Liver (tissue), 9 donors: ENCODE measurements around the gene KLF16. TPM values are rescaled to one million over a fixed set of nuclear protein-coding genes. Genes with fewer than 3 reads are reported as not detected.

Source experiments
- DNase-seq: peaks from one replicate; pipeline ENCODE4 v3.0.0-alpha.2; 2017; ENCODE audit warnings: low spot score
- H3K27ac ChIP-seq, 2 donors: one replicate each; pipeline ENCODE4 v1.7.0; 2013; ENCODE audit warnings: inconsistent platforms in 2 of 2, low read length in 2 of 2, control low read depth in 1 of 2, low read depth in 1 of 2, mild to moderate bottlenecking in 1 of 2
- H3K27me3 ChIP-seq, 4 donors: one replicate each; pipeline versions ENCODE4 v1.6.1 to v1.7.0; 2013; ENCODE audit warnings: low read length in 3 of 4, inconsistent platforms in 1 of 4, mild to moderate bottlenecking in 1 of 4, moderate library complexity in 1 of 4; ENCODE audit not compliant: control insufficient read depth in 4 of 4, insufficient read depth in 4 of 4
- H3K36me3 ChIP-seq, 4 donors: one replicate each; pipeline versions ENCODE4 v1.6.1 to v1.7.0; 2013; ENCODE audit warnings: low read length in 3 of 4, mild to moderate bottlenecking in 3 of 4, low read depth in 1 of 4, moderate library complexity in 1 of 4; ENCODE audit not compliant: control insufficient read depth in 4 of 4, insufficient read depth in 3 of 4
- H3K4me1 ChIP-seq, 4 donors: one replicate each; pipeline versions ENCODE4 v1.6.1 to v1.7.0; 2013; ENCODE audit warnings: low read length in 3 of 4, mild to moderate bottlenecking in 3 of 4, moderate library complexity in 1 of 4; ENCODE audit not compliant: control insufficient read depth in 4 of 4, insufficient read depth in 4 of 4
- H3K4me3 ChIP-seq, 3 donors: one replicate each; pipeline versions ENCODE4 v1.6.1 to v1.7.0; 2013; ENCODE audit warnings: low read length in 3 of 3, control low read depth in 1 of 3, low read depth in 1 of 3, mild to moderate bottlenecking in 1 of 3
- H3K9ac ChIP-seq, 2 donors: one replicate each; pipeline ENCODE4 v1.7.0; 2013; ENCODE audit warnings: low read length in 2 of 2, mild to moderate bottlenecking in 2 of 2, moderate library complexity in 2 of 2, control low read depth in 1 of 2, low read depth in 1 of 2
- H3K9me3 ChIP-seq, 4 donors: one replicate each; pipeline versions ENCODE4 v1.6.1 to v1.7.0; 2013; ENCODE audit warnings: low read length in 3 of 4; ENCODE audit not compliant: control insufficient read depth in 4 of 4
- EGR1 ChIP-seq, 2 donors: IDR thresholded peaks; 2 replicates each; pipeline ENCODE4 v1.6.1; 2016 to 2018; ENCODE audit warnings: antibody characterized with exemption in 2 of 2, low read depth in 2 of 2
- FOXA1 ChIP-seq: IDR thresholded peaks from 2 replicates; pipeline ENCODE4 v1.6.1; 2016; ENCODE audit warnings: antibody characterized with exemption
- FOXA2 ChIP-seq: IDR thresholded peaks from 2 replicates; pipeline ENCODE4 v1.6.1; 2016; ENCODE audit warnings: antibody characterized with exemption
- GABPA ChIP-seq, 2 donors: IDR thresholded peaks in 1 of 2; conservative IDR thresholded peaks in 1 of 2; 2 replicates each; pipeline ENCODE4 v1.6.1; 2016; ENCODE audit warnings: antibody characterized with exemption in 2 of 2, mild to moderate bottlenecking in 1 of 2, moderate library complexity in 1 of 2
- HNF4G ChIP-seq: IDR thresholded peaks from 2 replicates; pipeline ENCODE4 v1.6.1; 2016; ENCODE audit warnings: antibody characterized with exemption
- JUND ChIP-seq, 2 donors: IDR thresholded peaks; 2 replicates each; pipeline ENCODE4 v1.6.1; 2016; ENCODE audit warnings: antibody characterized with exemption in 2 of 2
- RAD21 ChIP-seq, 2 donors: IDR thresholded peaks; 2 replicates each; pipeline ENCODE4 v1.6.1; 2016; ENCODE audit warnings: antibody characterized with exemption in 2 of 2, mild to moderate bottlenecking in 2 of 2
- RXRA ChIP-seq, 2 donors: IDR thresholded peaks; 2 replicates each; pipeline ENCODE4 v1.6.1; 2017 to 2018; ENCODE audit warnings: antibody characterized with exemption in 2 of 2, mild to moderate bottlenecking in 1 of 2
- SP1 ChIP-seq: IDR thresholded peaks from 2 replicates; pipeline ENCODE4 v1.6.1; 2018; ENCODE audit warnings: antibody characterized with exemption, mild to moderate bottlenecking
- TAF1 ChIP-seq: conservative IDR thresholded peaks from 2 replicates; pipeline ENCODE4 v1.6.1; 2016; ENCODE audit warnings: antibody characterized with exemption, mild to moderate bottlenecking
- YY1 ChIP-seq: IDR thresholded peaks from 2 replicates; pipeline ENCODE4 v1.6.1; 2016; ENCODE audit warnings: antibody characterized with exemption, mild to moderate bottlenecking
- WGBS: extraction: QIAGEN DNeasy Blood & Tissue Kit; methylation state at CpG from one replicate; pipeline ENCODE4 v1.1.7; 2013; 5-methylcytosine and 5-hydroxymethylcytosine counted together
- polyA plus RNA-seq, 2 donors: library from polyadenylated mRNA; stranded (reverse) in 1 of 2; unstranded in 1 of 2; fragments of 200-250 nt in 1 of 2; fragments of >200 nt in 1 of 2; fragmentation: Nextera tagmentation in 1 of 2; extraction: Ambion mirVana in 1 of 2; gene quantifications; one replicate each; pipeline versions ENCODE4 v1.2.1 to v1.2.3, GENCODE V29; 2013 to 2015
- total RNA-seq, 2 donors: library from RNA; depleted of rRNA; stranded (reverse); fragments of >200 nt; gene quantifications; one replicate each; pipeline ENCODE4 v1.2.3, GENCODE V29; 2014
- TF ChIP-seq, protein P1 (sequence below): IDR thresholded peaks from 2 replicates; pipeline ENCODE4 v1.6.1; 2016; ENCODE audit warnings: antibody characterized with exemption
- TF ChIP-seq, protein P2 (sequence below): IDR thresholded peaks from 2 replicates; pipeline ENCODE4 v1.6.1; 2016; ENCODE audit warnings: antibody characterized with exemption
- TF ChIP-seq, protein P3 (sequence below): IDR thresholded peaks from 2 replicates; pipeline ENCODE4 v1.6.1; 2016; ENCODE audit warnings: antibody characterized with exemption, mild to moderate bottlenecking
- TF ChIP-seq, protein P4 (sequence below): IDR thresholded peaks from 2 replicates; pipeline ENCODE4 v1.6.1; 2016; ENCODE audit warnings: antibody characterized with exemption
- donor health status: healthy.
- donor health status: healthy.
- donor health status: healthy.
- donor health status: healthy.
- donor health status: healthy.

Gene KLF16
- total and polyA plus RNA-seq, 4 donors, result 1.2 to 14.8 (median 6.0) TPM

DNA sequence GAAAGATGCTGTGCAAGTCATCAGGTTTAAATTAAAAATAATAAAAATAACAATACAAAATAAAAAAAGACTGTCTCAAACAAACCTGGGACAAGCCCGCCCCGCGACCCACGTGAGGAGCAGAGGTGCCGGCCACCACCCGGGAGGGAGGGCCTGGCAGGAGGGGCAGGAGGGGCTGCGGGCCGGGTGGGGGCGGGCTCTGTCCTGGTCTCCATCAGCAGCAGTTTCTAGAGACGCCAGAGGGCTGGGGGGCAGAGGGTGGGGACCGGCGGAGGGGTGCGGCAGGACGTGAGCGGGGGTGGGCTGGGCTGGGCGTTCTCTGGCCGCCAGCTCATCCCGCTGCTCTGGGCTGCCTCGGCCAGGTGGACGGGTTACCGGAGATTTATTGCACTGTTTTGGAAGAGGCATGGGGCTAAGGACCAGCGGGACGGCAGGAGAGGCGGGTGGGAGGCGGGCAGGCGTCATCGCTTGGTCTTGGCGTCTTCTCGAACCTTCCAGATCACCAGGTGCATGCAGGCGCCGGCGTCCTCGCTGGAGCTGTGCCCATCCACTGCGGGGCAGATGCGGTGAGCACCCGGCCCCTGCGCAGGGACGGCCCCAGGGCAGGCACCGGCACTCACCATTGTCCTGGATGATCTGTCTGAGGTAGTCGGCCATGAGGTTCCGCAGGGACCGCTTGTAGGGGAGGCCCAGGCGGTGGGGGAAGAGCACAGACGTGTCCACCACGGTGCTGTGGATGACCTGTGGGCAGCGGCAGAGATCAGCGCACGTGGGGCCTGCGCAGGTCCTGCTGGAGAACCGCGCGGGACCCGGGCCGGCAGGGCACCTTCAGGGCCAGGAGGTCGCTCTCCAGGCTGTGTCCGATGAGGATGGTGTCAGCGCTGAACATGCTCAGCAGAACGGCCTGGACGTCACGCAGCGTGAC, 47.5 kb downstream of the KLF16 start:
- H3K4me3 ChIP-seq, result no peak overlapping the region
- TF ChIP-seq RXRA (IDR thresholded peaks at IDR 0.05), result no peak
- no peak for TF ChIP-seq YY1
- TF ChIP-seq, protein P1, sequence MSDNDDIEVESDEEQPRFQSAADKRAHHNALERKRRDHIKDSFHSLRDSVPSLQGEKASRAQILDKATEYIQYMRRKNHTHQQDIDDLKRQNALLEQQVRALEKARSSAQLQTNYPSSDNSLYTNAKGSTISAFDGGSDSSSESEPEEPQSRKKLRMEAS, result no peak
- TF ChIP-seq, protein P2, sequence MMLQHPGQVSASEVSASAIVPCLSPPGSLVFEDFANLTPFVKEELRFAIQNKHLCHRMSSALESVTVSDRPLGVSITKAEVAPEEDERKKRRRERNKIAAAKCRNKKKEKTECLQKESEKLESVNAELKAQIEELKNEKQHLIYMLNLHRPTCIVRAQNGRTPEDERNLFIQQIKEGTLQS, result no peak
- no peak for TF ChIP-seq EGR1 (IDR thresholded peaks at IDR 0.05; ENCODE audit: low read depth in 2 of 2)
- TF ChIP-seq FOXA1, result no peak
- TF ChIP-seq FOXA2, result no peak
- TF ChIP-seq, protein P3, sequence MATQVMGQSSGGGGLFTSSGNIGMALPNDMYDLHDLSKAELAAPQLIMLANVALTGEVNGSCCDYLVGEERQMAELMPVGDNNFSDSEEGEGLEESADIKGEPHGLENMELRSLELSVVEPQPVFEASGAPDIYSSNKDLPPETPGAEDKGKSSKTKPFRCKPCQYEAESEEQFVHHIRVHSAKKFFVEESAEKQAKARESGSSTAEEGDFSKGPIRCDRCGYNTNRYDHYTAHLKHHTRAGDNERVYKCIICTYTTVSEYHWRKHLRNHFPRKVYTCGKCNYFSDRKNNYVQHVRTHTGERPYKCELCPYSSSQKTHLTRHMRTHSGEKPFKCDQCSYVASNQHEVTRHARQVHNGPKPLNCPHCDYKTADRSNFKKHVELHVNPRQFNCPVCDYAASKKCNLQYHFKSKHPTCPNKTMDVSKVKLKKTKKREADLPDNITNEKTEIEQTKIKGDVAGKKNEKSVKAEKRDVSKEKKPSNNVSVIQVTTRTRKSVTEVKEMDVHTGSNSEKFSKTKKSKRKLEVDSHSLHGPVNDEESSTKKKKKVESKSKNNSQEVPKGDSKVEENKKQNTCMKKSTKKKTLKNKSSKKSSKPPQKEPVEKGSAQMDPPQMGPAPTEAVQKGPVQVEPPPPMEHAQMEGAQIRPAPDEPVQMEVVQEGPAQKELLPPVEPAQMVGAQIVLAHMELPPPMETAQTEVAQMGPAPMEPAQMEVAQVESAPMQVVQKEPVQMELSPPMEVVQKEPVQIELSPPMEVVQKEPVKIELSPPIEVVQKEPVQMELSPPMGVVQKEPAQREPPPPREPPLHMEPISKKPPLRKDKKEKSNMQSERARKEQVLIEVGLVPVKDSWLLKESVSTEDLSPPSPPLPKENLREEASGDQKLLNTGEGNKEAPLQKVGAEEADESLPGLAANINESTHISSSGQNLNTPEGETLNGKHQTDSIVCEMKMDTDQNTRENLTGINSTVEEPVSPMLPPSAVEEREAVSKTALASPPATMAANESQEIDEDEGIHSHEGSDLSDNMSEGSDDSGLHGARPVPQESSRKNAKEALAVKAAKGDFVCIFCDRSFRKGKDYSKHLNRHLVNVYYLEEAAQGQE, result no peak
- TF ChIP-seq SP1, result no peak
- TF ChIP-seq JUND (IDR thresholded peaks at IDR 0.05), result no peak
- no peaks in the 10 kb centered on the region for H3K9me3 ChIP-seq
- H3K36me3 ChIP-seq, result peaks cover 18 to 51% (median 34%) of the 10 kb centered on the region in 4 donors
- H3K27ac ChIP-seq, result no peak overlapping the region
- WGBS, result 95% methylated on average over 61 of the region's 61 CpGs
- no peaks in the 10 kb centered on the region for H3K27me3 ChIP-seq
- no peak for DNase-seq
- H3K4me1 ChIP-seq, result peaks cover 4 to 22% (median 8%) of the 10 kb centered on the region in 4 donors
- H3K9ac ChIP-seq, result no peak overlapping the region

DNA sequence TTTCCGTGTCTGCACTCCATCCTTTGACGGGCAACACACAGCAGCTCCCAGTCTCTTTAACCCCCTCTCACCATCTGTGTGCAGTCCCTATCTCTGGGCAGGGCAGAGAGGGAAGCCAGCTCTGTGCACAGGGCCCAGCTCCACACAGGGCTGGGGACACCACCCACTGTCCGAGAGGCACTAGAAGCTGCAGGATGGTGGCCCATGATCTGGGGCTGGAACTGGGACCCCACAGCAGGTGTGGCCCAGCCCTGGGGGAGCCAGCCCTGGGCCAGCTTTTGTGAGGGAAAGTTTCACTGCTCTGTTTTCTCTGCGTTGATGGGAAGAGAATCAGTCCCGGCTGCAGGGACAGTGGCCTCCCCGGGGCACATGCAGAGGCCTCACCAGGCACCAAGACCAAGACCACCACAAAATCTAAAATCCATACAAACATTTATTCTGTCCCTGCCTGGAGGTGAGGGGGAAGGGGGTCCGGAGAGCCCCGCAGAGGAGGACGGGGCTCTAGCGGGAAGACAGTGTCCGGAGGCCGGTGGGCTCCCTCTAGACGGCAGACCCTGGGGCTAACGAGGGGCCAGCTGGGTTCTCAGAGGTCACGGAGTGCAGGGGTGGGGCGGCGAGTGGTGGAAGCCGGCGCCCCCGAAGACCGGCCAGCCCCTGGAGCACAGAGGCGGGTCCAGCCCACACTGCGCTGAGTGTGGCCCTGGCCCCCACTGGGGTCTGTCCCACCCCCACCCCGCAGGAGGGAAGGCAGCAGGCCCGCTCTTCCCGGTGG, 48.4 kb downstream of the KLF16 start:
- TF ChIP-seq RXRA (IDR thresholded peaks at IDR 0.05) (no peak), EGR1 (IDR thresholded peaks at IDR 0.05; ENCODE audit: low read depth in 2 of 2) (no peak), RAD21 (IDR thresholded peaks at IDR 0.05) (no peak), FOXA2 (no peak), GABPA (IDR thresholded peaks at IDR 0.05 in 1 of 2, conservative IDR thresholded peaks at IDR 0.05 in 1 of 2) (no peak), TAF1 (no peak), SP1 (no peak), JUND (IDR thresholded peaks at IDR 0.05) (no peak), HNF4G (no peak)
- TF ChIP-seq, protein P4, sequence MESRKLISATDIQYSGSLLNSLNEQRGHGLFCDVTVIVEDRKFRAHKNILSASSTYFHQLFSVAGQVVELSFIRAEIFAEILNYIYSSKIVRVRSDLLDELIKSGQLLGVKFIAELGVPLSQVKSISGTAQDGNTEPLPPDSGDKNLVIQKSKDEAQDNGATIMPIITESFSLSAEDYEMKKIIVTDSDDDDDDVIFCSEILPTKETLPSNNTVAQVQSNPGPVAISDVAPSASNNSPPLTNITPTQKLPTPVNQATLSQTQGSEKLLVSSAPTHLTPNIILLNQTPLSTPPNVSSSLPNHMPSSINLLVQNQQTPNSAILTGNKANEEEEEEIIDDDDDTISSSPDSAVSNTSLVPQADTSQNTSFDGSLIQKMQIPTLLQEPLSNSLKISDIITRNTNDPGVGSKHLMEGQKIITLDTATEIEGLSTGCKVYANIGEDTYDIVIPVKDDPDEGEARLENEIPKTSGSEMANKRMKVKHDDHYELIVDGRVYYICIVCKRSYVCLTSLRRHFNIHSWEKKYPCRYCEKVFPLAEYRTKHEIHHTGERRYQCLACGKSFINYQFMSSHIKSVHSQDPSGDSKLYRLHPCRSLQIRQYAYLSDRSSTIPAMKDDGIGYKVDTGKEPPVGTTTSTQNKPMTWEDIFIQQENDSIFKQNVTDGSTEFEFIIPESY, result no peak
- TF ChIP-seq, protein P3, result no peak
- Histone ChIP-seq H3K27me3 (no peaks in the 10 kb centered on the region), H3K9ac (no peak overlapping the region), H3K4me1 (peaks cover 4 to 22% (median 8%) of the 10 kb centered on the region in 4 donors), H3K9me3 (no peaks in the 10 kb centered on the region), H3K27ac (no peak overlapping the region), H3K4me3 (no peak overlapping the region), H3K36me3 (peaks cover 14 to 44% (median 29%) of the 10 kb centered on the region in 4 donors)
- WGBS, result 91% methylated on average over 26 of the region's 26 CpGs
- no peak for DNase-seq
